ENCODE measurements around the gene FAM72D.
"Not testable (repeated sequence)": the region's sequence is repeated elsewhere in the genome, so short reads cannot be mapped to it uniquely, and the experiment has no call there.

FAM72D gene

GRCh38 chr1:145095284-145096057 is at the start of gene FAM72D, which contains the start of gene SRGAP2B:
Gene FAM72D, plus strand, starts transcription at chr1:145095974. Its CDS starts 874 bp downstream, at chr1:145096848.
Gene SRGAP2B, minus strand, starts transcription at chr1:145095328. Its CDS starts 2,427 bp downstream, at chr1:145092901.
- DNase-seq: not testable (repeated sequence)

GRCh38 chr1:145047553-145047952 is 48.2 kb upstream of the FAM72D start:
- not testable (repeated sequence) for DNase-seq

GRCh38 chr1:145048181-145048856 is 47.5 kb upstream of the FAM72D start:
- not testable (repeated sequence) for DNase-seq

GRCh38 chr1:145052019-145052776 is 43.6 kb upstream of the FAM72D start:
- not testable (repeated sequence) for DNase-seq

GRCh38 chr1:145053428-145053827 is 42.3 kb upstream of the FAM72D start:
- not testable (repeated sequence) for DNase-seq

- DNase-seq: not testable (repeated sequence)
These were observed 40.5 kb upstream of the FAM72D start for GRCh38 chr1:145055217-145055760.

GRCh38 chr1:145058184-145058583 is 37.6 kb upstream of the FAM72D start:
- DNase-seq: not testable (repeated sequence)

GRCh38 chr1:145063285-145063684 is 32.5 kb upstream of the FAM72D start:
- DNase-seq: not testable (repeated sequence)

- not testable (repeated sequence) for DNase-seq
These were observed 31.7 kb upstream of the FAM72D start for GRCh38 chr1:145063941-145064648.

- DNase-seq: not testable (repeated sequence)
These were observed 30.5 kb upstream of the FAM72D start for GRCh38 chr1:145065194-145065826.

- DNase-seq: not testable (repeated sequence)
These were observed 29.3 kb upstream of the FAM72D start for GRCh38 chr1:145066486-145066885.

- not testable (repeated sequence) for DNase-seq
These were observed 24.2 kb upstream of the FAM72D start for GRCh38 chr1:145071569-145071968.

GRCh38 chr1:145074021-145074559 is 21.7 kb upstream of the FAM72D start:
- DNase-seq: not testable (repeated sequence)

GRCh38 chr1:145076877-145077276 is 18.9 kb upstream of the FAM72D start:
- not testable (repeated sequence) for DNase-seq

- not testable (repeated sequence) for DNase-seq
These were observed 17.6 kb upstream of the FAM72D start for GRCh38 chr1:145077872-145078786.

GRCh38 chr1:145078787-145079370 is 16.9 kb upstream of the FAM72D start:
- DNase-seq: not testable (repeated sequence)

GRCh38 chr1:145079737-145080136 is 16.0 kb upstream of the FAM72D start:
- not testable (repeated sequence) for DNase-seq

- DNase-seq: not testable (repeated sequence)
These were observed 15.6 kb upstream of the FAM72D start for GRCh38 chr1:145080193-145080592.

GRCh38 chr1:145082483-145083255 is 13.1 kb upstream of the FAM72D start:
- not testable (repeated sequence) for DNase-seq

Measured in 8988T (cell line).